Measurements from ENCODE around the gene EIF2S3. TPM values are rescaled to one million over a fixed set of nuclear protein-coding genes. Genes with fewer than 3 reads are reported as not detected.
"Not testable (repeated sequence)": the region's sequence is repeated elsewhere in the genome, so short reads cannot be mapped to it uniquely, and the experiment has no call there.

Gene EIF2S3
- total RNA-seq, 2 donors from 2014 or later, result 232 to 306 TPM

DNA sequence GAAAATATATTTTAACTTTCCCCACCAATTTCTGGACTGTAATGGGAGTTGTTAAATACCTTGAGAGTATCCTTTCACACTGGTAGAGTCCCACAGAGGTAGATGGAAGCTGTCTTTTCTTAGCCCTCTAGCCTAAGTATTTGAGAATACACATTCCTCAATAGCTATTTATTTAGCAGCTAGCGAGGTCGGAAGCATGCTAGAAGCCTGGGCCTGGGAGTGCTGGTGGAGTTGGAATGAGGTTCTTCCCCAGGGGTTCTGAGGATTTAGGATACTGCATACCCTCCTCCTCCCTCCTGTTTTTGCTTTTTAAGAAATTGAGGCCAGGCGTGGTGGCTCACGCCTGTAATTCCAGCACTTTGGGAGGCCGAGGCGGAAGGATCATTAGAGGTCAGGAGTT lies 26.8 kb upstream of the EIF2S3 start:
- Mint-ChIP-seq H3K9me3 (no peaks in the 10 kb centered on the region), H3K36me3 (peaks cover 0 to 10% of the 10 kb centered on the region in 2 donors), H3K27ac (no peak overlapping the region)
- DNase-seq (ENCODE audit: low spot score in 2 of 2) (no peak), ATAC-seq (no peak)

DNA sequence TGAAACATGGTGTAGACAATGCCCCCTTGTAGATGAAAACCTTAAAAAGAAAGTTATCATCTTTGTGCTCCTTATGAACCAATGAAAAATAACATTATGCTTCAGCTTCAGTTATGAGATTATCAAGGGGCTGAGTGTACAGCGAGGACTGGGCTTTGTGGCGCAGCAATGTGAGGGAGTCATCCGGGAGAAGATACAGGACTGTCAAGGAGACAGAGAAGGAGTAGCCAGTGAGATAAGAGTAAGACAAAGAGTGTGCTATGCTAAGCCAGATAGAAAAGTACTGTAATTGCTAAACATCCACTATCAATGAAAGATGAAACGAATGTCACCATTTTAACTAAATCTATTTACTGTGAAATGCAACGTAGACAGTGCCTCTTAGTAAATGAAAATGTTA lies 24.2 kb upstream of the EIF2S3 start:
- H3K36me3 Mint-ChIP-seq, result no peaks in the 10 kb centered on the region
- DNase-seq (ENCODE audit: low spot score in 2 of 2) (no peak), ATAC-seq (no peak)
- no peak overlapping the region for H3K27ac Mint-ChIP-seq
- H3K9me3 Mint-ChIP-seq, result no peaks in the 10 kb centered on the region

DNA sequence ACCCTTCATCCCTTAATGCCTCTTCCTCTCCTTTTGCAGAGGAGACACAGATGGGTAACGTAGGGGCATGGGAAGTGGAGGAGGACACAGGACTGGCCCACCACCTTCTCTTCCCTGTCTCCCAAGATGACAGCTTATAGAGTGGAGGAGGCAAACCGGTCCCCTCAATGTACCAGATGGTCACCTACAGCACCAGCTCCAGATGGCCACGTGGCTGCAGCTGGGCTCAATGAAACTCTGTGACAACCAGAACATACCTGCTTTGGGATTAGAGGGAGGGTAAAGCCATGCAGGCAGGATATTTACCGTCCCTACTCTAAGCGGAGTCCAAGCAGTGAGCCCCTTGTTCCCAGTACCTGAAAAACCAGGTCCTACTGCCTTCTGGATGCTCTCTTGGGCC lies 20.3 kb upstream of the EIF2S3 start:
- DNase-seq (ENCODE audit: low spot score in 2 of 2), result no peak
- H3K27ac Mint-ChIP-seq, result no peak overlapping the region
- no peak for ATAC-seq
- no peaks in the 10 kb centered on the region for H3K36me3 Mint-ChIP-seq
- no peaks in the 10 kb centered on the region for H3K9me3 Mint-ChIP-seq

DNA sequence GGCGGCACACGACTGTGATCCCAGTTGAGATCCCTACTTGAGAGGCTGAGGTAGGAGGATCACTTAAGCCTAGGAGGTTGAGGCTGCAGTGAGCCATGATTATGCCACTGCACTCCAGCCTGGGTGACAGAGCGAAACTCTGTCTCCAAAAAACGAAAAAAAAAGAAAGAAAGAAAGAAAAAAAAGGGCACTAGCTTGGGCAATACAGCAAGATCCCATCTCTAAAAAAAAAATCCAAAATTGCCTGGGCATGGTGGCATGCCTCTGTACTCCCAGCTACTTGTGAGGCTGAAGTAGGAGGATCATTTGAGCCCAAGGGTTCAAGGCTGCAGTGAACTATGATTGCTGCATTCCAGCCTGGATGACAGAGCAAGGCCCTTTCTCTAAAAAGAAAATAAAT lies 17.0 kb upstream of the EIF2S3 start:
- DNase-seq (ENCODE audit: low spot score in 2 of 2), result no peak
- no peak for ATAC-seq
- Mint-ChIP-seq H3K27ac (no peak overlapping the region), H3K36me3 (no peaks in the 10 kb centered on the region), H3K9me3 (no peaks in the 10 kb centered on the region)

DNA sequence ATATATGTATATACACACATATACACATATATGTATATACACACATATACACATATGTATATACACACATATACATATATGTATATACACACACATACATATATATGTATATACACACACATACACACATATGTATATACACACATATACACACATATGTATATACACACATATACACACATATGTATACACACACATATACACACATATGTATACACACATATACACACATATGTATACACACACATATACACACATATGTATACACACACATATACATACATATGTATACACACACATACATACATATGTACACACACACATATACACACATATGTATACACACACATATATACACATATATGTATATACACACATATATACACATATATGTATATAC lies 8.7 kb upstream of the EIF2S3 start:
- H3K9me3 Mint-ChIP-seq, H3K27ac Mint-ChIP-seq: not testable (repeated sequence)

DNA sequence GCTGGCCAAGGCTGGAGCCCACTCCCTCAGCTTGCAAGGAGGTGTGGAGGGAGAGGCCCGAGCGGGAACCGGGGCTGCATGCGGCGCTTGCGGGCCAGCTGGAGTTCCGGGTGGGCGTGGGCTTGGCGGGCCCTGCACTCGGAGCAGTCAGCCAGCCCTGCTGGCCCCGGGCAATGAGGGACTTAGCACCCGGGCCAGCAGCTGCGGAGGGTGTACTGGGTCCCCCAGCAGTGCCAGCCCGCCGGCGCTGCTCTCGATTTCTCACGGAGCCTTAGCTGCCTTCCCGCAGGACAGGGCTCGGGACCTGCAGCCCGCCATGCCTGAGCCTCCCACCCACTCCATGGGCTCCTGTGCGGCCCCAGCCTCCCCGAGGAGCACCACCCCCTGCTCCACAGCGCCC lies 5.1 kb upstream of the EIF2S3 start:
- ATAC-seq; H3K27ac Mint-ChIP-seq; DNase-seq (ENCODE audit: low spot score in 2 of 2); H3K9me3 Mint-ChIP-seq; H3K36me3 Mint-ChIP-seq: not testable (repeated sequence)

More for the DNA sequence above, 8.7 kb upstream of the EIF2S3 start:
- DNase-seq (ENCODE audit: low spot score in 2 of 2); ATAC-seq; H3K36me3 Mint-ChIP-seq: not testable (repeated sequence)

DNA sequence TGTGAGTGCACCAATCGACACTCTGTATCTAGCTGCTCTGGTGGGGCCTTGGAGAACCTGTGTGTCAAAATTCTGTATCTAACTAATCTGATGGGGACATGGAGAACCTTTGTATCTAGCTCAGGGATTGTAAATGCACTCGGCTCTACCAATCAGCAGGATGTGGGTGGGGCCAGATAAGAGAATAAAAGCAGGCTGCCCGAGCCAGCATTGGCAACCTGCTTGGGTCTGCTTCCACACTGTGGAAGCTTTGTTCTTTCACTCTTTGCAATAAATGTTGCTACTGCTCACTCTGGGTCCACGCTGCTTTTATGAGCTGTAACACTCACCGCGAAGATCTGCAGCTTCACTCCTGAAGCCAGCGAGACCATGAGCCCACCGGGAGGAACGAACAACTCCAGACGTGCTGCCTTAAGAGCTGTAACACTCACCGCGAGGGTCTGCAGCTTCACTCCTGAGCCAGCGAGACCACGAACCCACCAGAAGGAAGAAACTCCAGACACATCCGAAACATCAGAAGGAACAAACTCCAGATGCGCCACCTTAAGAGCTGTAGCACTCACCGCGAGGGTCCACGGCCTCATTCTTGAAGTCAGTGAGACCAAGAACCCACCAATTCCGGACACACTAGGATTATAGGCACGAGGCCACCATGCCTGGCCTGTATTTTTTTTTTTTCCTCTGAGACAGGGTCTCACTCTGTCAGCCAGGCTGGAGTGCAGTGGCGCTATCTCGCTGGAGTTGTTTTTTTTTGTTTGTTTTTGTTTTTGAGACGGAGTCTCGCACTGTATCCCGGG lies 4.0 kb upstream of the EIF2S3 start:
- not testable (repeated sequence) for H3K27ac Mint-ChIP-seq; DNase-seq (ENCODE audit: low spot score in 2 of 2); ATAC-seq; H3K36me3 Mint-ChIP-seq; H3K9me3 Mint-ChIP-seq

DNA sequence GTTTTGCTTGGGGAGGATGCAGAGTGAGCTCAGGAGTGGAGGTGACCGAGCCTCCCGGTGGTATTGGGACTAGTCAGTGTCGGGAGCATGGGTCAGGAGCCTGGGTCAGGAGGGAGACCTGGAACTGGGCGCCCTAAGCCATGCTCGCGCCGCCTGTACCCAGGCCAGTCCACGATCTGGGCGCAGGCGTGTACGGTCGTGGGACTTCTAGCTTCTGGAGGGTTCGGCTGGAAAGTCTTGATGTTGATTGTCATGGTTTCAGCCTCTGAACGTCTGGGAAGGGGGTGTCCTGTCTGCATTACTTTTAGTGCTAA lies 244 bp downstream of the EIF2S3 start:
- ATAC-seq (peak; percentile 4 to 33), DNase-seq (ENCODE audit: low spot score in 2 of 2) (no peak)
- Mint-ChIP-seq H3K9me3 (no peaks in the 10 kb centered on the region), H3K27ac (no peak overlapping the region), H3K36me3 (peaks cover 0 to 4% of the 10 kb centered on the region in 2 donors)

DNA sequence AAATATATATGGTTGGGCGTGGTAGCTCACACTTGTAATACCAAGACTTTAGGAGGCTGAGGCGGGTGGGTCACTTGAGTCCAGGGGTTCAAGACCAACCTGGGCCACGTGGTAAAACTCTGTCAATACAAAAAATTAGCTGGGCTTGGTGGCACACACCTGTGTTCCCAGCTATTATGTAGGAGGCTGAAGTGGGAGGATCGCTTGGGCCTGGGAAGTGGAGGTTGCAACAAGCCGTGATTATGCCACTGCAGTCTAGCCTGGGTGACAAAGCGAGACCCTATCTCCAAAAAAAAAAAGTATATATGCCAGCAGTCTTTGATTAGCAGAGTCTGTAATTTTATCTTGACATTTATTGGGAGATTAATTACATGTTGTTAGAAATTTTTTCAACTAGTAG lies 8.7 kb downstream of the EIF2S3 start:
- DNase-seq (ENCODE audit: low spot score in 2 of 2) (no peak), ATAC-seq (no peak)
- Mint-ChIP-seq H3K27ac (no peak overlapping the region), H3K9me3 (no peaks in the 10 kb centered on the region), H3K36me3 (peaks cover 0 to 16% of the 10 kb centered on the region in 2 donors)

DNA sequence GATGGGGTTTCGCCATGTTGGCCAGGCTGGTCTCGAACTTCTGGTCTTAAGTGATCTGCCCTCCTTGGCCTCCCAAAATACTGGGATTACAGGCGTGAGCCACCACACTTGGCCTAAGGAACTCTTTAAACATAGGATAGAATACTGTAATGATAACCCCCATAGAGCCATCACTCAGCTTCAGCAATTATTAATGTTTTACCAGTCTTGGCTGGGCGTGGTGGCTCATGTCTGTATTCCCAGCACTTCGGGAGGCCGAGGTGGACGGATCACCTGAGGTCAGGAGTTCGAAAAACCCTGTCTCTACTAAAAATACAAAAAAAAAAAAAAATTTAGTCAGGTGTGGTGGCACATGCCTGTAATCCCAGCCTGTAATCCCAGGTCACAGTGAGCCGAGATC lies 15.1 kb downstream of the EIF2S3 start:
- H3K36me3 Mint-ChIP-seq, result peaks cover 0 to 12% of the 10 kb centered on the region in 2 donors

DNA sequence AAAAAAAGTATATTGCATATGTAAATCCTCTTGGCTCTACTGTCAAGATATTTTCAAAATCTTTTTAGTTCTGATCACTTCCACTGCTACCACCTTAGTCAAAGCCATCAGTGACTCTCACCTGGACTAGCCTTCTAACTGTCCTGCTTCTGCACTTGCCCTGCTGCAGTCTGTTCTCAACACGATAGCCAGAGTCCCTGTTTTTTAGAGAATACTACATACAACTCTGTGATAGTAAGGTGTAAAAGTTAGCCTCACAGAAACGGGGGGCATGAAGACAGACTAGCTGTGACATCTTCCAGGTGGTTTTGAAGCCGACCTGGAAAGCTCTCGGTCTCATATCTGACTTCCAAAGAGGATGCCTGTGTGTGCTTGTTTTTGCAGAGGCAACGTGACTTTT lies 24.7 kb downstream of the EIF2S3 start:
- H3K27ac Mint-ChIP-seq, result peak overlapping the region in 1 of 2 donors; percentile 91
- ATAC-seq, result no peak

More for the DNA sequence above, 15.1 kb downstream of the EIF2S3 start:
- Mint-ChIP-seq H3K27ac (no peak overlapping the region), H3K9me3 (no peaks in the 10 kb centered on the region)
- ATAC-seq (no peak), DNase-seq (ENCODE audit: low spot score in 2 of 2) (no peak)

DNA sequence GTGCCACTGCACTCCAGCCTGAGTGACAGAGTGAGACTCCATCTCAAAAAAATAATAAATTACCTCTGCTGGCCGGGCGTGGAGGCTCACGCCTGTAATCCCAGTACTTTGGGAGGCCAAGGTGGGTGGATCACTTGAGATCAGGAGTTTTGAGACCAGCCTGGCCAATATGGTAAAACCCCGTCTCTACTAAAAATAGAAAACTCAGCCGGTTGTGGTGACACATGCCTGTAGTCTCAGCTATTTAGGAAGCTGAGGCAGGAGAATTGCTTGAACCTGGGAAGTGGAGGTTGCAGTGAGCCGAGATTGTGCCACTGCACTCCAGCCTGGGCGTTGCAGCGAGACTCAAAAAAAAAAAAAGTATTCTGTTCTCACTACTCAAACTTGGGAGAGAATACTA lies 25.5 kb downstream of the EIF2S3 start:
- DNase-seq (ENCODE audit: low spot score in 2 of 2) (peak in 1 of 2 donors; percentile 4), ATAC-seq (peak; percentile 25 to 54)
- not testable (repeated sequence) for H3K9me3 Mint-ChIP-seq
- Mint-ChIP-seq H3K27ac (peak overlapping the region; percentile 90 to 93), H3K36me3 (peaks cover 0 to 14% of the 10 kb centered on the region in 2 donors)

More for the DNA sequence above, 24.7 kb downstream of the EIF2S3 start:
- H3K36me3 Mint-ChIP-seq, result peaks cover 0 to 16% of the 10 kb centered on the region in 2 donors
- no peaks in the 10 kb centered on the region for H3K9me3 Mint-ChIP-seq
- no peak for DNase-seq (ENCODE audit: low spot score in 2 of 2)

DNA sequence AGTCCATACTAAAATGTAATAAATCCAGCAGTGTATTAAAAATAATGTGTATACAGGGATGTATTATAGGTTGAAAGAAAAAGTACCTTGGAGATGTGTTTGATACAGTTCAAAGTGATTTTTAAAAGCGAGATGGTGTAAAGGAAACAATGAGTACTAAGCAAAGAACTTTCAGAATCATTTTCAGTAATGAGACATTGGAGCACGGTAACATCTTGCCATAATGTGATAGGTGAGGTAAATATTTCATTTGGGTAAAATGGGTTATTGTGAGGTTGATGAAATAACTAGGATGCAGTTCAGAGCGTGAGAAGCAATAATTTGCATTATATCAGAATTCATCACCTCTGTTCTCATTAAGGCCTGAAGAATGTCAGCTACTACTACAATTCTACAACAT lies 25.9 kb downstream of the EIF2S3 start:
- ATAC-seq (peak; percentile 80 to 88), DNase-seq (ENCODE audit: low spot score in 2 of 2) (no peak)
- no peaks in the 10 kb centered on the region for H3K9me3 Mint-ChIP-seq
- H3K27ac Mint-ChIP-seq, result peak overlapping the region; percentile 90 to 93
- H3K36me3 Mint-ChIP-seq, result peaks cover 0 to 14% of the 10 kb centered on the region in 2 donors

DNA sequence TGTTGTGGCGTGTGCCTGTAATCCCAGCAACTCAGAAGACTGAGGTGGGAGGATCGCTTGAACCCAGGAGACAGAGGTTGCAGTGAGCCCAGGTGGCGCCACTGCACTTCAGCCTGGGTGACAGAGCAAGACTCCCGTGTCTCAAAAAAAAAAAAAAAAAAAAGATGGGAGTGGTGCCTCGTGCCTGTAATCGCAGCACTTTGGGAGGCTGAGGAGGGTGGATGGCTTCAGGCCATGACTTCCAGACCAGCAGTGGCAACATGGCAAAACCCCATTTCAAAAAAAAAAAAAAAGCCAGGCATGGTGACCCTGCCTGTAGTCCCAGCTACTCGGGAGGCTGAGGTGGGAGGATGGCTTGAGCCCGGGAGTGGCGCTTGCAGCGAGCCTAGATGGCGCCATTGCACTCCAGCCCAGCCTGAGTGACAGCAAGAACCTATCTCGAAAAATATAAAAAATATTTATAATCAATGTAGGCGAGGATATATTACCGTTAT lies 27.0 kb downstream of the EIF2S3 start:
- Mint-ChIP-seq H3K36me3 (peaks cover 0 to 8% of the 10 kb centered on the region in 2 donors), H3K27ac (peak overlapping the region in 1 of 2 donors; percentile 93), H3K9me3 (no peaks in the 10 kb centered on the region)
- DNase-seq (ENCODE audit: low spot score in 2 of 2), result peak; percentile 45 to 54
- peak; percentile 48 to 55 for ATAC-seq

DNA sequence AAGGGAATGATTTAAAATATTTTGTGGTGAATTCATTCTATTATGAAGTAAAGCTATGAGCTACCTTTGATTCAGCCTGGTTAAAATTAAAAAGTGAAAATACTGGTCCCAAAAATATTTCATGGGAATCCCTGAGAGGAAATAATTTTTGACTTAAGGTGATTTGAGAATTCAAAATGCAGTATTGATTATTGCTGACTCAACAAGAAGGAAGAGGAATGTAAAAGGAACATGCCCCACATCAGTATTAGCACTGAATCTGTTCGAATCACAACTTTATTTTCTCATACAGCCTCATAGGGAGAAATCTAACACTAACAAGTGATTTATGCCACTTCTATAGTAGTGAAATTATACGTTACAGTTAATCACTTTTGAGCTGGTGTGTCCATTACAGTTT lies 27.7 kb downstream of the EIF2S3 start:
- H3K9me3 Mint-ChIP-seq, result no peaks in the 10 kb centered on the region
- H3K36me3 Mint-ChIP-seq, result peaks cover 0 to 5% of the 10 kb centered on the region in 2 donors
- DNase-seq (ENCODE audit: low spot score in 2 of 2), result no peak
- no peak for ATAC-seq
- H3K27ac Mint-ChIP-seq, result no peak overlapping the region

DNA sequence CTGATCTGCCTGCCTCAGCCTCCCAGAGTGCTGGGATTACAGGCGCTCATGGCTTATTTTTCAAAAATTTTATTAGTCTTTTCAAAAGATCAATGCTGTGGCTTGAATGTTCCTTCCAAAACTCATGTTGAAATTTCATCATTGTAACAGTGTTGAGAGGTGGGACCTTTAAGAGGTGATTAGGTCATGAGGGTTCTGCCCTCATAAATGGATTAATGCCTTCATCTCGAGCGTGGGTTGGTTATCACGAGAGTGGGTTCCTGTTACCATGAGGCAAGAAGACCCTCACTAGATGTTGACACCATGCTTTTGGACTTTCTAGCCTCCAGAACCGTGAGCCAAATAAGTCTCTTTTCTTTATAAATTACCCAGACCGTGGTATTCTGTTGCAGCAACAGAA lies 30.3 kb downstream of the EIF2S3 start:
- no peak overlapping the region for H3K27ac Mint-ChIP-seq
- no peak for ATAC-seq

DNA sequence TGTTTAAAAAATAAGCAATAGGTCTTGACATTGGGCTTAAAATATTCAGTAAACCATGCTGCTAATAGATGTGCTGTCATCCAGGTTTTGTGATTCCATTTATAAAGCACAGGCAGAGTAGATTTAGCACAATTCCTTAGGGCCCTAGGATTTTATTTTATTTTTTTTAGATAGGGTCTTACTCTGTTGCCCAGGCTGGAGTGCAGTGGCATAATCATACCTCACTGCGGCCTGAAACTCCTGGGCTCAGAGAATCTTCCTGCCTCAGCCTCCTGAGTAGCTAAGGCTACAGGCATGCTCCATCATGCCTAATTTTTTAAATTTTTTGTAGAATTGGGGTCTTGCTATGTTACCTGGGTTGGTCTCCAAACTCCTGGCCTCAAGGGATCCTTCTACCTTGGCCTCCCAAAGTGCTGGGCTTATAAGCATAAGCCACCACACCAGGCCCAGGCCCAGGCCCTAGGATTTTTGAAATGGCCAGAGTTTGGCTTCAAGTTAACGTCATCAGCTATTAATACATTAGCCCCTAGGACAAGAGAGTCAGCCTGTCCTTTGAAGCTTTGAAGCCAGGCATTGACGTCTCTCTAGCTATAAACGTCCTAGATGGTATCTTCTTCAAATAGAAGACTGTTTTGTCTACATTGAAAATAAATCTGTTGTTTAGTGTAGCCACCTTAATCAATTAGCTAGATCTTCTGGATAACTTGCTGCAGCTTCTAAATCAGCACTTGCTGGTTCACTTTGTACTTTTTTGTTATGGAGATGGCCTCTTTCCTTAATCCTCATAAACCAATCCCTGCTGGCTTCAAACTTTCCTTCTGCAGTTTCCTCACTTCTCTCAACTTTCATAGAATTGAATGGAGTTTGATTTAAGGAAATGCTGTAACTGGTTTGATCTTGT lies 35.8 kb downstream of the EIF2S3 start:
- no peaks in the 10 kb centered on the region for H3K9me3 Mint-ChIP-seq
- H3K27ac Mint-ChIP-seq, result peak overlapping the region in 1 of 2 donors; percentile 41
- DNase-seq (ENCODE audit: low spot score in 2 of 2), result no peak
- no peaks in the 10 kb centered on the region for H3K36me3 Mint-ChIP-seq
- ATAC-seq, result no peak

More for the DNA sequence above, 30.3 kb downstream of the EIF2S3 start:
- Mint-ChIP-seq H3K9me3 (no peaks in the 10 kb centered on the region), H3K36me3 (no peaks in the 10 kb centered on the region)
- DNase-seq (ENCODE audit: low spot score in 2 of 2), result no peak
